KOPT-K1 (cell line): ENCODE data around the gene FBLN7.

Experiments
- H3K27ac ChIP-seq: fragments of 200-600 bp; sonication (generic); 2 replicates; pipeline ENCODE4 v1.5.1; 2016; ENCODE audit warnings: antibody characterized with exemption, mild to moderate bottlenecking, low read depth, low read length; ENCODE audit not compliant: poor library complexity, severe bottlenecking
- H3K36me3 ChIP-seq: fragments of 200-600 bp; sonication (generic); 2 replicates; pipeline ENCODE4 v1.5.1; 2017; ENCODE audit warnings: antibody characterized with exemption, mild to moderate bottlenecking, low read length, moderate library complexity; ENCODE audit not compliant: insufficient read depth
- H3K9me3 ChIP-seq: fragments of 200-600 bp; sonication (generic); 2 replicates; pipeline ENCODE4 v1.5.1; 2017; ENCODE audit warnings: antibody characterized with exemption, low read length, mild to moderate bottlenecking; ENCODE audit not compliant: insufficient read depth, poor library complexity, severe bottlenecking

Gene FBLN7

DNA sequence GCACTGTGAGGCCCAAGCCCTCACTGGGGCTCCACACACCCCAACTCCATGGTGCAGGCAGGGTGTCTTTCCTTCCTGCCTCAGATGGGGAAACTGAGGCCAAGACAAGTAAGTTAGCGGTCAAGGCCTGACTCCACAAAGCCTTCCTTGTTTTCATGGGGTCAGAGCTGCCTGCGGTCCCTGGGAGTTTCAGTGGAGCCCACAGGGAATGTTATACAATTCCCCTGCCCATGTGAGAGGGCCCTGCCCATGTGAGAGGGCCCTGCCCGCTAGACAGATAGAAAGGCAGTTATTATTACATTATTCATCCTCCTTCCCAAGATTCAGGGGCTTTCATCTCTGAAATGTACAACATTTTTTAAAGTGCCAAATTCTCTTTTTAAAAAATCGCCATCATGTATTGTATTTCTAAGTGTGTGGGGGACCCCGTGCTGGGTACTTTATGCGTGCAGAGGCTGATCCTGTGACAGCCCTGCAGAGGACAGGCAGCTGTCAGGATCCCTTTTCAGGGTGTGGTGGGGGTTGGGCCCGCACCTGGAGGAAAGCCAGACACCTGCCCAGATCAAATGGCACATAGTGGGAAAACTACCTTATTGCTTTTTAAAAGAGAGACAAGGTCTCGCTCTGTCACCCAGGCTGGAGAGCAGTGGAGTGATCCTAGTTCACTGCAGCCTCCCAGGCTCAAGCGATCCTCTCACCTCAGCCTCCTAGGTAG, 23.4 kb downstream of the FBLN7 start:
- Histone ChIP-seq H3K9me3 (no peaks in the 10 kb centered on the region), H3K27ac (no peak overlapping the region), H3K36me3 (no peaks in the 10 kb centered on the region)

DNA sequence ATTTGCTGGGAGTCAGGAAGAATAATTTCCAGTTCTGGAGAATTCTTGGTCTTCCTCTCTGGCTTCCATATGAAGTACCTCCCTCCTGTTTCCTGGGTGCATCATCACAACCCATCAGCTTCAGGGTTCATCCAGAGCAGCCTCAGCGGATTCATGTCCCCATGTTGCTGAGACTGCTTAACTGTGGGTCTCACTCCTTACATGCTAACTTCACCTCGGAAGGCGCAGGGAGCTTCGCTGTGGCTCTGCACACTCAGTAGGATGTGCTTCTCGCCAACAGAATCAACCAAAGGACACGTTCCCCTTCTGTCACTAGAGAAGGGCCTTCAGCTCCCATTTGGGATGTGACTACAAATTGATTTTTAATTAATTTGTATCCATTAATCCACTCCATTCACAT, 24.2 kb downstream of the FBLN7 start:
- no peaks in the 10 kb centered on the region for H3K36me3 ChIP-seq
- H3K27ac ChIP-seq = no peak overlapping the region
- no peaks in the 10 kb centered on the region for H3K9me3 ChIP-seq

DNA sequence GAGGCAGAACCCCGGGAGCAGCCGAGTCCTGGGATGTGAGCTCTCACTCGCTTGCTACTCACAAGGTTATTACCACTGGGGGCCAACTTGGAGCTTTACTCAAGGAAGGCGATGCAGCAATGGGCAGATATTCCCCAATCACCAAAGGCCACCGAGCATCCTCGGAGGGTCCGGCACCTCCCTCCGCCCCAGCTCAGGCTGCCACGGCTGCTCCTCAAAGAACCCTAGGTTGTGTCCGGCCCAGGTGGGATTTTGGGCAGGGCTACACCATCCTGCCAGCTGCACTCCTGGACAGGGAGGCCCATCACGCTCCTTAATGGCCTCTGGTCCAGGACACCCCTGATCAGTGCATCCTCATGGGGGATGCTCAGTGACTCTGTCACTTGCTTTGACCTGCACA, 24.8 kb downstream of the FBLN7 start:
- Histone ChIP-seq H3K27ac (no peak overlapping the region), H3K36me3 (no peaks in the 10 kb centered on the region), H3K9me3 (no peaks in the 10 kb centered on the region)

DNA sequence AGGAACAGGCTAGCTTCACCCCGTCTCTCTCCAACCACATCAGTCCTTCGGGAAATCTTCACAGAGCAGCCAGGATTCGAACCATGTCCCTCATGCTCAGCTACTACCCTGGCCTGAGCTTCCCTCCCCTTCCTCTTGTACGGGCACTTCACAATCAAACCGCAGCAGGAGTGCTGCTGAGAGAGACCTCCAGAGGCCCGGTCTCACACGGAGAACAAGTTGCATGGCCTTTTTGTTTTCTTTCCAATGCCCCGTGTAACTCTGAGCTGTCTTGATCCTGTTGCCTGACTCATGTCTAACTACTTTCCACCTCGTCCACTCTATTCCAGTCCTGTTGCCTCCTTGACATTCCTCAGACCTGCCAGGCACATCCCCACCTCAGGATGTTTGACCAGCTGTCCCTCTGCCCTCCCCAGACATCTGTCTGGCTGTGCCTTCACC, 25.4 kb downstream of the FBLN7 start:
- Histone ChIP-seq H3K36me3 (no peaks in the 10 kb centered on the region), H3K27ac (no peak overlapping the region), H3K9me3 (no peaks in the 10 kb centered on the region)

DNA sequence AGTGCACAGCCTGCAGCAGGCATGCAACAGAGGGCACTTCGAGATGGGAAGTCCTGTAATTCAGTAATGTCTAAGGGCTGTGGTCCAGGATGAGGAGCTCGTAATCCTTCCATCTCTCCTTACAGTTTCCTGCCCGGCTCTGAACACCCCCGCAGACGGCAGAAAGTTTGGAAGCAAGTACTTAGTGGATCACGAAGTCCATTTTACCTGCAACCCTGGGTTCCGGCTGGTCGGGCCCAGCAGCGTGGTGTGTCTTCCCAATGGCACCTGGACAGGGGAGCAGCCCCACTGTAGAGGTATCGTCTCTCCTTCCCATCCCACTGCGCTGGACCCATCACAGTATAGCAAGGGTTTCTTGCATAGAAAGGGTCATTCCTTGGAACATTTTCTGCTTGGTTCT, 26.7 kb downstream of the FBLN7 start:
- Histone ChIP-seq H3K27ac (no peak overlapping the region), H3K9me3 (no peaks in the 10 kb centered on the region), H3K36me3 (no peaks in the 10 kb centered on the region)

- H3K27ac ChIP-seq = no peak overlapping the region
- H3K36me3 ChIP-seq = no peaks in the 10 kb centered on the region
- H3K9me3 ChIP-seq = no peaks in the 10 kb centered on the region
Observed at GRCh38 chr2:112165296-112165695, 27.1 kb downstream of the FBLN7 start.

DNA sequence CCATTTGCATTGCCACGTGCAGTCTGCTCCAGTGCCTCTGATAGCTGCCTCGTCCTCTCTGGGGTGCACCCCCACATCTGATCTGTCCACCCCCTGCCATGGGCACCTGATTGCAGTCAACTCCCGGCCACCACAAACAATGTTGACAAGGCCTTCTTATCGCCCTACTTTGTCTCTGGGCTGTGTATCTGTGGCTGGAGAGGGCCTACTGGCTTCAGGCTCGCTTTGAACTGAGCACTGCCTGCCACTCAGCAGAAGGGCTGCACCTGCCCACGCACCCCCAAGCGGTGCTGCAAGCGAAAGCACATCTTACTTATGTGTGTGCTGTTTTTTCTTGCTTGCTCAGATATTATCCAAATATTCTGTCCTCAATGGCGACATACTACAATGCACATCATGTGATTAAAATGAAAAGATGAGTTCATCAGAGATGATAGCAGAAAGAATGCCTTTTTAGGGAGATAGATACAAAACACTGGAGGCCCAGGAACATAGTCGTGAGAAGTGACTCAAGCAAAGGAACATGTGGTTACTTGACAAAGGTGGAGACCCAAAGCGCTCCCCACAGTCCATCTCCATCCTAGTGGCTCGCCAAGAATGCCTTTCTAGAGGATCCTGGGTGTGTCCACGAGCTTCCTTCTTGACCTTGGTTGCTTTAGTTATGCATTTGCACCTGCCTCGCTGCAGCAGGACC, 28.8 kb downstream of the FBLN7 start:
- H3K9me3 ChIP-seq = no peaks in the 10 kb centered on the region
- H3K27ac ChIP-seq = peak overlapping the region; percentile 37
- H3K36me3 ChIP-seq = no peaks in the 10 kb centered on the region

DNA sequence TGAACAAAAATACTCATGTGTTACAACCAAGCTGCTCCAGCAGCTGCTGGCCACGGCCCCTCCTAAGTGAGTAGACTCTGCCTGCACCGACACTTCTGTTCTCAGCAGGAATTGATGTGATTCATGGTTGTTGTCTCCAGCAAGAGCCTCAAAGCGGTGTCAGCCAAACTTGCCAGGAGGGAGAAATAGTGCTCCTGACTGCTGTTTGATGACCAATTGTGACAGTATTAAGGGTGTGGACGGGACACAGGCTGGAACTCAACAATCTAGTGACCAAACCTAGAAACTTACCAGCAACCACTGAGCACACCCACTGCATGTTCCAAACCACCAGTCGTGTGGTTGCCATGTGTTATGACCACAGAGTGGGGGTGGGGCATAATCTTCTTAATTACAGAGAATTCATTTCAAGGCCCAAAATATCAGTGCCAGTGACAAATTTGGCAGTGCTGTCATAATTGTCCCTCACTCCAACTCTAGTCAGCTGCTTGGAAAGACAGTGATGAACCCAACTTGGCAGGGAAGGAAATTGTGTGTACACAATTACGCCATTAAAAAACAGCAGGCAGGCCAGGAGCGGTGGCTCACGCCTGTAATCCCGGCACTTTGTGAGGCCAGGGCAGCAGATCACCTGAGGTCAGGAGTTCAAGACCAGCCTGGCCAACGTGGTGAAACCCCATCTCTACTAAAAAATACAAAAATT, 30.4 kb downstream of the FBLN7 start:
- no peaks in the 10 kb centered on the region for H3K9me3 ChIP-seq
- H3K27ac ChIP-seq = peak overlapping the region; percentile 20
- H3K36me3 ChIP-seq = no peaks in the 10 kb centered on the region

DNA sequence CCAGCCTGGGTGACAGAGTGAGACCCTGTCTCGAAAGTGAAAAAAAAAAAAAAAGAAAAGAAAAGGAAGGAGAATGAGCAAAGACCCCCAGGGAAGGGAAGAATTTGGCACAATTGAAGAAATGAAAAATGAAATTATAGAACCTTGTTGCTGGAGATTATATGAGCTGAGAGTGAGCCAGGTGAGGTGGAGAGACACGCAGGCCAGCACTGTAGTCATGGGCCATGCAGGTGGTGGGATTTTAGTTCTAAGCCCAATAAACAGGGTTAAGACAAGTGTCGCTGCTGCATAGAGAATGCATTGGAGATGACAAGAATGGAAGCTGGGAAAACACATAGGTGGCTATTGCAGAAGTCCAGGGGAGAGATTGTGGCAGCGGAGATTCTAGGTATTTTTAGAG, 32.3 kb downstream of the FBLN7 start:
- Histone ChIP-seq H3K36me3 (no peaks in the 10 kb centered on the region), H3K9me3 (no peaks in the 10 kb centered on the region), H3K27ac (no peak overlapping the region)

DNA sequence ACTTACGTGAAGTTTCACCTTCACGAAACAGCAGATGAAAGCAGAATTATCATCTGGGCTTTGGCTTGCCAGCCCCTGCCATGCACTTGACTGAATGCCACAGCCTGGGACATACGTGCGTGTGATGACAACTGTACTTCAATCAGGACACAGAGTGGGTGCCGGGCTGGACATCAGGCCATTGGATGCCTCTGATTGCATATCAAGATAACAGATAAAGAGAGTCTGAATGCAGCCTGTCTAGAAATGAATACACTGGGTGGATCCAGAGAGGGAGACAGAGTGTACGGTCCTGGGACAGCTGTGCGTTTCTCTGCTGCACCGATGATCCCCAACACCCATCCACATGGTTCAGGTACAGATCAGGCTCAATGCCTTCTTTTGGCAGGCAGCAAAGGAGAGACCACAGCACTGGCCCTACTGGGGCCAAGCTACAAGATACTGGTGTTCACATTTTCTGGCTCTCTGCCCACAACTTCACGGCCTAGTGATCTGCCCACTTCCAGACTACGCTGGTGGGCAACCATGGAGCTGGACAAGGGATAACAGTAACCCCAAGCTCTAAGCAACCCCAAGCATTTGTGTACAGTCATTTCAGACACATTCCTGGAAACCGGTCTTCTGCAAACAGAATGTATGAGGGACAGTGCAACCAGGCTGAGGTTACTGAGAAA, 35.6 kb downstream of the FBLN7 start:
- no peak overlapping the region for H3K27ac ChIP-seq
- H3K9me3 ChIP-seq = no peaks in the 10 kb centered on the region
- no peaks in the 10 kb centered on the region for H3K36me3 ChIP-seq

DNA sequence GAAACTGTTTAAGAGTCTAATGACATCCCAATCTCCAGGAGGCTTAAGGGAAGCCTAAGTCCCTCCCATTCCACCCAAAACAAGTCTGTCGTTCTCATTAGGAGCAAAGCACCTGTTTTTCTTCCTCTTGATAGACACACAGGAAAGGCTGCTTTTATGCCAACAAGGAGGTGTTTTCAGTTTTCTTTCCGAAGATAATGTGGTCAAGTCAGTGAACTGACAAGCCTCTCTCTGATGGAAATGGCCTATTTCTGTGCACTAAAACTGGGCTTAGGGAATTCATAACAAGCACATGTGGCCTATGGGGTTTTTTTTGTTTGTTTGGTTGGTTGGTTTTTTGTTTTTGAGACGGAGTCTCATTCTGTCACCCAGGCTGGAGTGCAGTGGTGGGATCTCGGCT, 36.2 kb downstream of the FBLN7 start:
- no peak overlapping the region for H3K27ac ChIP-seq

GRCh38 chr2:112175333-112175732, 37.1 kb downstream of the FBLN7 start:
- H3K9me3 ChIP-seq = no peaks in the 10 kb centered on the region
- no peaks in the 10 kb centered on the region for H3K36me3 ChIP-seq
- no peak overlapping the region for H3K27ac ChIP-seq

More for the DNA sequence above, 36.2 kb downstream of the FBLN7 start:
- H3K9me3 ChIP-seq = no peaks in the 10 kb centered on the region
- no peaks in the 10 kb centered on the region for H3K36me3 ChIP-seq

- Histone ChIP-seq H3K36me3 (no peaks in the 10 kb centered on the region), H3K9me3 (no peaks in the 10 kb centered on the region), H3K27ac (no peak overlapping the region)
Observed at GRCh38 chr2:112175958-112176573, 37.9 kb downstream of the FBLN7 start.

- Histone ChIP-seq H3K27ac (peak overlapping the region; percentile 87), H3K36me3 (no peaks in the 10 kb centered on the region)
Observed at GRCh38 chr2:112181571-112182290, 43.5 kb downstream of the FBLN7 start.

More at GRCh38 chr2:112181571-112182290, 43.5 kb downstream of the FBLN7 start:
- H3K9me3 ChIP-seq = no peaks in the 10 kb centered on the region
